ENCODE data around the gene C19orf12.

C19orf12 gene

GRCh38 chr19:29686285-29686805, 28.7 kb downstream of the C19orf12 start:
- TF ChIP-seq, protein P1, sequence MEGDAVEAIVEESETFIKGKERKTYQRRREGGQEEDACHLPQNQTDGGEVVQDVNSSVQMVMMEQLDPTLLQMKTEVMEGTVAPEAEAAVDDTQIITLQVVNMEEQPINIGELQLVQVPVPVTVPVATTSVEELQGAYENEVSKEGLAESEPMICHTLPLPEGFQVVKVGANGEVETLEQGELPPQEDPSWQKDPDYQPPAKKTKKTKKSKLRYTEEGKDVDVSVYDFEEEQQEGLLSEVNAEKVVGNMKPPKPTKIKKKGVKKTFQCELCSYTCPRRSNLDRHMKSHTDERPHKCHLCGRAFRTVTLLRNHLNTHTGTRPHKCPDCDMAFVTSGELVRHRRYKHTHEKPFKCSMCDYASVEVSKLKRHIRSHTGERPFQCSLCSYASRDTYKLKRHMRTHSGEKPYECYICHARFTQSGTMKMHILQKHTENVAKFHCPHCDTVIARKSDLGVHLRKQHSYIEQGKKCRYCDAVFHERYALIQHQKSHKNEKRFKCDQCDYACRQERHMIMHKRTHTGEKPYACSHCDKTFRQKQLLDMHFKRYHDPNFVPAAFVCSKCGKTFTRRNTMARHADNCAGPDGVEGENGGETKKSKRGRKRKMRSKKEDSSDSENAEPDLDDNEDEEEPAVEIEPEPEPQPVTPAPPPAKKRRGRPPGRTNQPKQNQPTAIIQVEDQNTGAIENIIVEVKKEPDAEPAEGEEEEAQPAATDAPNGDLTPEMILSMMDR (IDR thresholded peaks at IDR 0.05; ENCODE audit: low read depth, low read length), result no peak
- no peak overlapping the region for H3K4me3 ChIP-seq (ENCODE audit: low read depth, low read length)

GRCh38 chr19:29685326-29685725, 29.7 kb downstream of the C19orf12 start:
- TF ChIP-seq, protein P1 (IDR thresholded peaks at IDR 0.05; ENCODE audit: low read depth, low read length), result no peak

DNA sequence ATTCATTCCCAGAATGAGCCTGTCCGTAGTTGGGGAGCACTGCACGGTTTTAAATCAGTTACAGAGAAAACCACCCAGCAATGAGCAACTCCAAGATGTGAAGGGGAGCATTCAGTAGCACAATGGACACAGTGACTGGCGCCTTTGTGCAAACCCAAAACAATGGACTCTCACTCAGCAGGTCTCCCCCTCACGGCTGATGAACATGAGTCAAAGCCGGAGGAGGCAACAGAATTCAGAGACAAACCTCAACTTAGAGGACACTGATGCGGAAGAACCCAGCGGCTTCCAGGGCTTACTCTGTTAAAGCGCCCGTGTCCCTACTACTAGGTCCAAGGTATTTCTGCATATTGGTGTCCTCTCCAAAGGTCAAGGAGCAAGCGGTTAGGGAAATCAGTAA, 32.1 kb downstream of the C19orf12 start:
- no peak overlapping the region for H3K4me3 ChIP-seq (ENCODE audit: low read depth, low read length)
- TF ChIP-seq, protein P1 (IDR thresholded peaks at IDR 0.05; ENCODE audit: low read depth, low read length), result no peak

More at GRCh38 chr19:29685326-29685725, 29.7 kb downstream of the C19orf12 start:
- H3K4me3 ChIP-seq (ENCODE audit: low read depth, low read length), result no peak overlapping the region

- TF ChIP-seq, protein P1 (IDR thresholded peaks at IDR 0.05; ENCODE audit: low read depth, low read length), result no peak
- H3K4me3 ChIP-seq (ENCODE audit: low read depth, low read length), result no peak overlapping the region
These were observed 32.7 kb downstream of the C19orf12 start for GRCh38 chr19:29682236-29682895.

GRCh38 chr19:29681422-29682235, 33.4 kb downstream of the C19orf12 start:
- no peak overlapping the region for H3K4me3 ChIP-seq (ENCODE audit: low read depth, low read length)
- TF ChIP-seq, protein P1 (IDR thresholded peaks at IDR 0.05; ENCODE audit: low read depth, low read length), result no peak

- TF ChIP-seq, protein P1 (IDR thresholded peaks at IDR 0.05; ENCODE audit: low read depth, low read length), result no peak
- no peak overlapping the region for H3K4me3 ChIP-seq (ENCODE audit: low read depth, low read length)
These were observed 34.1 kb downstream of the C19orf12 start for GRCh38 chr19:29680937-29681336.

GRCh38 chr19:29680447-29680846, 34.6 kb downstream of the C19orf12 start:
- TF ChIP-seq, protein P1 (IDR thresholded peaks at IDR 0.05; ENCODE audit: low read depth, low read length), result no peak
- no peak overlapping the region for H3K4me3 ChIP-seq (ENCODE audit: low read depth, low read length)
